HG02759 (cell line): ENCODE results near the gene NFXL1.

Experiments
- ATAC-seq: cut with Tn5 transposase; IDR thresholded peaks from one replicate; pipeline ENCODE4 v1.9.1; 2021; ENCODE audit warnings: mild to moderate bottlenecking, moderate library complexity; ENCODE audit not compliant: unreplicated experiment

NFXL1 gene

GRCh38 chr4:47899639-47900038 is 14.7 kb downstream of the NFXL1 start:
- no peak for ATAC-seq

GRCh38 chr4:47891928-47892327 is 22.5 kb downstream of the NFXL1 start:
- ATAC-seq: no peak

- no peak for ATAC-seq
These were observed 32.2 kb downstream of the NFXL1 start for GRCh38 chr4:47882228-47882627.

- no peak for ATAC-seq
These were observed 34.9 kb downstream of the NFXL1 start for GRCh38 chr4:47879458-47879857.

- no peak for ATAC-seq
These were observed 37.4 kb downstream of the NFXL1 start for GRCh38 chr4:47876784-47877546.

- ATAC-seq: no peak
These were observed 38.1 kb downstream of the NFXL1 start for GRCh38 chr4:47876310-47876709.

GRCh38 chr4:47873877-47874541 is 40.4 kb downstream of the NFXL1 start:
- ATAC-seq: no peak

- ATAC-seq: no peak
These were observed 50.9 kb downstream of the NFXL1 start for GRCh38 chr4:47863486-47863885.

- ATAC-seq: no peak
These were observed 52.1 kb downstream of the NFXL1 start for GRCh38 chr4:47862297-47862696.

GRCh38 chr4:47860305-47860704 is 54.1 kb downstream of the NFXL1 start:
- ATAC-seq: no peak

- ATAC-seq: no peak
These were observed 56.4 kb downstream of the NFXL1 start for GRCh38 chr4:47858006-47858405.

- ATAC-seq: no peak
These were observed 57.7 kb downstream of the NFXL1 start for GRCh38 chr4:47856713-47857112.

- no peak for ATAC-seq
These were observed 59.0 kb downstream of the NFXL1 start for GRCh38 chr4:47855350-47855749.

GRCh38 chr4:47852136-47852535 is 62.2 kb downstream of the NFXL1 start:
- no peak for ATAC-seq

- ATAC-seq: no peak
These were observed 64.9 kb downstream of the NFXL1 start for GRCh38 chr4:47849466-47849865.

GRCh38 chr4:47848041-47848440 is 66.3 kb downstream of the NFXL1 start:
- ATAC-seq: no peak

GRCh38 chr4:47842985-47843384 is 71.4 kb downstream of the NFXL1 start:
- no peak for ATAC-seq

GRCh38 chr4:47840291-47840690 is 74.1 kb downstream of the NFXL1 start:
- no peak for ATAC-seq

- peak; percentile 44 for ATAC-seq
These were observed 75.1 kb downstream of the NFXL1 start for GRCh38 chr4:47839259-47839658.

- no peak for ATAC-seq
These were observed 75.9 kb downstream of the NFXL1 start for GRCh38 chr4:47838445-47838844.

GRCh38 chr4:47837908-47838294 is 76.5 kb downstream of the NFXL1 start, which contains the start of gene CORIN:
Gene CORIN (minus strand): TSS chr4:47838067. CDS start chr4:47837949, 118 bp downstream.
- no peak for ATAC-seq
